Suprapubic skin (tissue), 4 donors: ENCODE results near the gene TMEM44. TPM values are rescaled to one million over a fixed set of nuclear protein-coding genes. Genes with fewer than 3 reads are reported as not detected.

Experiments used
- DNase-seq, 2 donors: peaks; one replicate each; pipeline ENCODE4 v3.0.0-alpha.2; 2019; ENCODE audit warnings: low spot score in 2 of 2
- H3K27ac ChIP-seq: fragments of 200-600 bp; sonication (generic); one replicate; pipeline ENCODE4 v1.5.1; 2019
- H3K27me3 ChIP-seq: fragments of 200-600 bp; sonication (generic); one replicate; pipeline ENCODE4 v1.5.1; 2019
- H3K36me3 ChIP-seq: fragments of 200-600 bp; sonication (generic); one replicate; pipeline ENCODE4 v1.5.1; 2019
- H3K4me1 ChIP-seq: fragments of 200-600 bp; sonication (generic); one replicate; pipeline ENCODE4 v1.5.1; 2019
- H3K4me3 ChIP-seq: fragments of 200-600 bp; sonication (generic); one replicate; pipeline ENCODE4 v1.5.1; 2019; ENCODE audit warnings: mild to moderate bottlenecking
- H3K9me3 ChIP-seq: fragments of 200-600 bp; sonication (generic); one replicate; pipeline ENCODE4 v1.5.1; 2019
- CTCF ChIP-seq, 2 donors: fragments of 200-600 bp in 1 of 2; fragments of 450-650 bp in 1 of 2; sonication (generic) in 1 of 2; IDR thresholded peaks; one replicate each; pipeline ENCODE4 v1.5.1; 2016 to 2019; ENCODE audit warnings: antibody characterized with exemption in 2 of 2, mild to moderate bottlenecking in 1 of 2, moderate library complexity in 1 of 2
- EP300 ChIP-seq: sonication (generic); formaldehyde crosslinking; IDR thresholded peaks from one replicate; pipeline ENCODE4 v1.6.1; 2017; ENCODE audit warnings: antibody characterized with exemption
- POLR2A ChIP-seq, 2 donors: fragments of 450-650 bp; IDR thresholded peaks; one replicate each; pipeline ENCODE4 v1.6.1; 2017; ENCODE audit warnings: antibody characterized with exemption in 2 of 2, mild to moderate bottlenecking in 2 of 2, moderate library complexity in 2 of 2
- POLR2AphosphoS5 ChIP-seq, 3 donors: sonication (generic); formaldehyde crosslinking; IDR thresholded peaks; one replicate each; pipeline ENCODE4 v1.6.1; 2017; ENCODE audit warnings: antibody characterized with exemption in 3 of 3
- WGBS: methylation state at CpG from one replicate; pipeline ENCODE4 v1.1.5; 2018; 5-methylcytosine and 5-hydroxymethylcytosine counted together
- total RNA-seq, 4 donors: library from RNA; depleted of rRNA; stranded (reverse); fragments of >200 nt; gene quantifications; one replicate each; pipeline ENCODE4 v1.1.0, GENCODE V29; 2016

The TMEM44 gene
- total RNA-seq, 4 donors from 2014 or later: 1.5 to 8.2 (median 4.7) TPM

- Histone ChIP-seq H3K36me3 (no peaks in the 10 kb centered on the region), H3K4me1 (peaks cover 10% of the 10 kb centered on the region), H3K9me3 (no peaks in the 10 kb centered on the region), H3K4me3 (no peak overlapping the region), H3K27ac (peak overlapping the region; percentile 15), H3K27me3 (no peaks in the 10 kb centered on the region)
- TF ChIP-seq POLR2AphosphoS5 (IDR thresholded peaks at IDR 0.05) (no peak), CTCF (IDR thresholded peaks at IDR 0.05) (no peak), EP300 (no peak), POLR2A (IDR thresholded peaks at IDR 0.05) (no peak)
- no peak for DNase-seq
- 50% methylated on average over 9 of the region's 9 CpGs for WGBS
Measured at GRCh38 chr3:194577986-194578905, 55.0 kb downstream of the TMEM44 start.

GRCh38 chr3:194575484-194576210 is 57.6 kb downstream of the TMEM44 start:
- WGBS: 66% methylated on average over 9 of the region's 9 CpGs
- no peak for TF ChIP-seq POLR2A (IDR thresholded peaks at IDR 0.05)
- TF ChIP-seq POLR2AphosphoS5 (IDR thresholded peaks at IDR 0.05): no peak
- TF ChIP-seq EP300: no peak
- no peak for TF ChIP-seq CTCF (IDR thresholded peaks at IDR 0.05)
- peaks cover 15% of the 10 kb centered on the region for H3K4me1 ChIP-seq
- peak overlapping the region; percentile 54 for H3K27ac ChIP-seq
- H3K27me3 ChIP-seq: no peaks in the 10 kb centered on the region
- H3K36me3 ChIP-seq: no peaks in the 10 kb centered on the region
- no peaks in the 10 kb centered on the region for H3K9me3 ChIP-seq
- H3K4me3 ChIP-seq: no peak overlapping the region
- DNase-seq: no peak

GRCh38 chr3:194574639-194575483 is 58.4 kb downstream of the TMEM44 start:
- Histone ChIP-seq H3K27ac (peak overlapping the region; percentile 10), H3K36me3 (no peaks in the 10 kb centered on the region), H3K27me3 (no peaks in the 10 kb centered on the region), H3K4me1 (peaks cover 15% of the 10 kb centered on the region), H3K9me3 (no peaks in the 10 kb centered on the region), H3K4me3 (no peak overlapping the region)
- TF ChIP-seq EP300 (no peak), POLR2A (IDR thresholded peaks at IDR 0.05) (peak in 1 of 2 donors; percentile 56)
- 62% methylated on average over 15 of the region's 15 CpGs for WGBS
- DNase-seq: no peak

- no peak overlapping the region for H3K4me3 ChIP-seq
- H3K4me1 ChIP-seq: peaks cover 15% of the 10 kb centered on the region
- H3K27me3 ChIP-seq: no peaks in the 10 kb centered on the region
- H3K27ac ChIP-seq: no peak overlapping the region
- H3K9me3 ChIP-seq: no peaks in the 10 kb centered on the region
- no peak for TF ChIP-seq EP300
- TF ChIP-seq POLR2A (IDR thresholded peaks at IDR 0.05): no peak
- no peak for TF ChIP-seq POLR2AphosphoS5 (IDR thresholded peaks at IDR 0.05)
- no peak for TF ChIP-seq CTCF (IDR thresholded peaks at IDR 0.05)
- 68% methylated on average over 10 of the region's 10 CpGs for WGBS
- H3K36me3 ChIP-seq: no peaks in the 10 kb centered on the region
- no peak for DNase-seq
Measured at GRCh38 chr3:194573680-194574437, 59.4 kb downstream of the TMEM44 start.
